HEK293 (cell line): ENCODE data around the gene QPCTL.

Experiments
- CTCF ChIA-PET: fragments of 350-600 bp; formaldehyde crosslinking; extraction: SDS; loops from one replicate; lab custom pipeline; 2021; ENCODE audit warnings: antibody characterized with exemption; lab: Yijun Ruan, JAX
- POLR2A ChIA-PET: fragments of 300-600 bp; formaldehyde crosslinking; extraction: SDS; loops from one replicate; lab custom pipeline; 2020; ENCODE audit warnings: antibody characterized with exemption, inconsistent platforms; lab: Yijun Ruan, JAX
- H3K27ac ChIP-seq: fragments of 200-500 bp; sonication (Bioruptor generic); 2 replicates; pipeline ENCODE4 v1.5.1; 2014; ENCODE audit warnings: low read depth, low read length, control low read depth, inconsistent platforms; ENCODE audit errors: extremely low read depth
- H3K36me3 ChIP-seq, 2 experiments: fragments of 200-500 bp in 1 of 2; sonication (Bioruptor generic) in 1 of 2; 1 replicate in 1 of 2; 2 replicates in 1 of 2; pipeline ENCODE4 v1.5.1; 2014 to 2017; ENCODE audit warnings: inconsistent platforms in 2 of 2, low read length in 2 of 2; ENCODE audit not compliant: control insufficient read depth in 2 of 2, insufficient read depth in 1 of 2
- H3K4me1 ChIP-seq: fragments of 200-500 bp; sonication (Bioruptor generic); 2 replicates; pipeline ENCODE4 v1.5.1; 2014; ENCODE audit warnings: mild to moderate bottlenecking, low read length, inconsistent platforms; ENCODE audit not compliant: control insufficient read depth, insufficient read depth
- H3K4me3 ChIP-seq: 2 replicates; pipeline ENCODE4 v1.5.1; 2011; ENCODE audit warnings: low read depth, mild to moderate bottlenecking, control low read depth, low read length, moderate library complexity
- H3K9me3 ChIP-seq: fragments of 200-500 bp; sonication (Bioruptor generic); 2 replicates; pipeline ENCODE4 v1.5.1; 2014; ENCODE audit warnings: low read depth, low read length, inconsistent platforms; ENCODE audit not compliant: control insufficient read depth, insufficient read depth
- BCL11B ChIP-seq: fragments of 450-650 bp; formaldehyde crosslinking; IDR thresholded peaks from 2 replicates; pipeline ENCODE4 v1.5.1; 2016; ENCODE audit warnings: low read depth, missing biosample characterization, missing genetic modification characterization
- KLF10 ChIP-seq: fragments of 450-650 bp; IDR thresholded peaks from 2 replicates; pipeline ENCODE4 v1.5.1; 2018; ENCODE audit warnings: missing biosample characterization, mild to moderate bottlenecking, missing genetic modification characterization
- KLF8 ChIP-seq: fragments of 450-650 bp; formaldehyde crosslinking; IDR thresholded peaks from 2 replicates; pipeline ENCODE4 v1.5.1; 2016; ENCODE audit warnings: missing biosample characterization, missing genetic modification characterization
- PRDM4 ChIP-seq: fragments of 450-650 bp; formaldehyde crosslinking; IDR thresholded peaks from 2 replicates; pipeline ENCODE4 v1.5.1; 2017; ENCODE audit warnings: missing biosample characterization, missing genetic modification characterization
- RBAK ChIP-seq: fragments of 450-650 bp; formaldehyde crosslinking; IDR thresholded peaks from 2 replicates; pipeline ENCODE4 v1.5.1; 2016; ENCODE audit warnings: missing biosample characterization, missing genetic modification characterization
- ZBTB17 ChIP-seq: fragments of 450-650 bp; formaldehyde crosslinking; IDR thresholded peaks from 2 replicates; pipeline ENCODE4 v1.5.1; 2016; ENCODE audit warnings: missing biosample characterization, missing genetic modification characterization
- ZIC2 ChIP-seq: fragments of 450-650 bp; formaldehyde crosslinking; IDR thresholded peaks from 2 replicates; pipeline ENCODE4 v1.5.1; 2016; ENCODE audit warnings: missing biosample characterization, missing genetic modification characterization
- ZNF140 ChIP-seq: fragments of 450-650 bp; formaldehyde crosslinking; IDR thresholded peaks from 2 replicates; pipeline ENCODE4 v1.5.1; 2016; ENCODE audit warnings: missing biosample characterization, missing genetic modification characterization
- ZNF146 ChIP-seq: fragments of 450-650 bp; formaldehyde crosslinking; IDR thresholded peaks from 2 replicates; pipeline ENCODE4 v1.5.1; 2016; ENCODE audit warnings: missing biosample characterization, missing genetic modification characterization
- ZNF302 ChIP-seq: fragments of 450-650 bp; formaldehyde crosslinking; IDR thresholded peaks from 2 replicates; pipeline ENCODE4 v1.5.1; 2016; ENCODE audit warnings: missing biosample characterization, missing genetic modification characterization, low read depth
- ZNF311 ChIP-seq: fragments of 450-650 bp; formaldehyde crosslinking; IDR thresholded peaks from 2 replicates; pipeline ENCODE4 v1.5.1; 2017; ENCODE audit warnings: missing biosample characterization, missing genetic modification characterization, borderline replicate concordance
- ZNF366 ChIP-seq: fragments of 450-650 bp; formaldehyde crosslinking; conservative IDR thresholded peaks from 2 replicates; pipeline ENCODE4 v1.5.1; 2016; ENCODE audit warnings: missing biosample characterization, missing genetic modification characterization
- ZNF473 ChIP-seq: fragments of 450-650 bp; formaldehyde crosslinking; IDR thresholded peaks from 2 replicates; pipeline ENCODE4 v1.5.1; 2017; ENCODE audit warnings: missing biosample characterization, missing genetic modification characterization
- ZNF514 ChIP-seq: fragments of 450-650 bp; formaldehyde crosslinking; IDR thresholded peaks from 2 replicates; pipeline ENCODE4 v1.5.1; 2016; ENCODE audit warnings: missing biosample characterization, missing genetic modification characterization
- ZNF529 ChIP-seq: fragments of 450-650 bp; formaldehyde crosslinking; IDR thresholded peaks from 2 replicates; pipeline ENCODE4 v1.5.1; 2017; ENCODE audit warnings: missing genetic modification characterization, missing biosample characterization; ENCODE audit not compliant: insufficient replicate concordance
- ZNF558 ChIP-seq: fragments of 450-650 bp; formaldehyde crosslinking; IDR thresholded peaks from 2 replicates; pipeline ENCODE4 v1.5.1; 2016; ENCODE audit warnings: missing biosample characterization, missing genetic modification characterization
- ZNF623 ChIP-seq: fragments of 450-650 bp; formaldehyde crosslinking; IDR thresholded peaks from 2 replicates; pipeline ENCODE4 v1.5.1; 2016; ENCODE audit warnings: missing biosample characterization, missing genetic modification characterization
- ZNF654 ChIP-seq: fragments of 450-650 bp; formaldehyde crosslinking; IDR thresholded peaks from 2 replicates; pipeline ENCODE4 v1.5.1; 2016; ENCODE audit warnings: low read depth, missing biosample characterization, missing genetic modification characterization
- ZNF747 ChIP-seq: fragments of 450-650 bp; formaldehyde crosslinking; IDR thresholded peaks from 2 replicates; pipeline ENCODE4 v1.5.1; 2016; ENCODE audit warnings: missing biosample characterization, missing genetic modification characterization
- ZSCAN4 ChIP-seq: fragments of 450-650 bp; formaldehyde crosslinking; IDR thresholded peaks from 2 replicates; pipeline ENCODE4 v1.5.1; 2017; ENCODE audit warnings: missing biosample characterization, missing genetic modification characterization
- TF ChIP-seq, protein P1 (sequence below): fragments of 450-650 bp; formaldehyde crosslinking; IDR thresholded peaks from 2 replicates; pipeline ENCODE4 v1.5.1; 2017; ENCODE audit warnings: missing biosample characterization, missing genetic modification characterization
- TF ChIP-seq, protein P2 (sequence below): fragments of 450-650 bp; formaldehyde crosslinking; IDR thresholded peaks from 2 replicates; pipeline ENCODE4 v1.5.1; 2016; ENCODE audit warnings: missing biosample characterization, missing genetic modification characterization
- TF ChIP-seq, protein P3 (sequence below): fragments of 450-650 bp; formaldehyde crosslinking; IDR thresholded peaks from 2 replicates; pipeline ENCODE4 v1.5.1; 2016; ENCODE audit warnings: missing biosample characterization, missing genetic modification characterization

The QPCTL gene

GRCh38 chr19:45643024-45643926, 49.2 kb upstream of the QPCTL start (continued):
- no peak for TF ChIP-seq ZNF514 (tag by site-specific recombination)
- TF ChIP-seq ZNF654 (tag by site-specific recombination) = peak; percentile 82
- no peak for TF ChIP-seq ZNF311 (tag by site-specific recombination)
- TF ChIP-seq ZNF140 = no peak
- peak; percentile 48 for TF ChIP-seq KLF10 (tag by site-specific recombination)
- TF ChIP-seq ZNF623 = no peak
- no peak for TF ChIP-seq ZNF146
- no peak for TF ChIP-seq ZNF473 (tag by site-specific recombination)
- no peak for TF ChIP-seq ZNF302 (tag by site-specific recombination)
- no peak for TF ChIP-seq RBAK (tag by site-specific recombination)

GRCh38 chr19:45643927-45644771, 48.3 kb upstream of the QPCTL start:
- H3K36me3 ChIP-seq = no peaks in the 10 kb centered on the region; a peak in 1 of 3 replicates
- peaks cover 8% of the 10 kb centered on the region for H3K4me1 ChIP-seq
- ChIA-PET CTCF (interaction anchor here (0.6 to 7.8 kb wide), 22 partner anchors 11 to 241 kb away, joined by 3 to 155 read pairs (median 12); partner anchors contain the start of genes GPR4, OPA3, QPCTL and SNRPD2), POLR2A (interaction anchor here (1.0 to 1.2 kb wide), 2 partner anchors 30 to 50 kb away, joined by 3 read pairs; no protein-coding TSS in a partner anchor)
- no peak overlapping the region for H3K4me3 ChIP-seq
- H3K27ac ChIP-seq = no peak overlapping the region
- no peaks in the 10 kb centered on the region for H3K9me3 ChIP-seq
- TF ChIP-seq ZNF747 (tag by site-specific recombination) (no peak), ZNF529 (tag by site-specific recombination) (no peak), ZNF654 (tag by site-specific recombination) (no peak), ZBTB17 (tag by site-specific recombination) (no peak), ZNF366 (tag by site-specific recombination) (peak; percentile 41; the same call in 1 of the 2 replicates), BCL11B (tag by site-specific recombination) (peak; percentile 33; the same call in 1 of the 2 replicates), ZNF558 (no peak), PRDM4 (tag by site-specific recombination) (no peak), KLF8 (0 out of 2 replicates have a peak, but pooled peaks have one; percentile 20), ZIC2 (tag by site-specific recombination) (no peak), ZSCAN4 (no peak)
- TF ChIP-seq, protein P1, sequence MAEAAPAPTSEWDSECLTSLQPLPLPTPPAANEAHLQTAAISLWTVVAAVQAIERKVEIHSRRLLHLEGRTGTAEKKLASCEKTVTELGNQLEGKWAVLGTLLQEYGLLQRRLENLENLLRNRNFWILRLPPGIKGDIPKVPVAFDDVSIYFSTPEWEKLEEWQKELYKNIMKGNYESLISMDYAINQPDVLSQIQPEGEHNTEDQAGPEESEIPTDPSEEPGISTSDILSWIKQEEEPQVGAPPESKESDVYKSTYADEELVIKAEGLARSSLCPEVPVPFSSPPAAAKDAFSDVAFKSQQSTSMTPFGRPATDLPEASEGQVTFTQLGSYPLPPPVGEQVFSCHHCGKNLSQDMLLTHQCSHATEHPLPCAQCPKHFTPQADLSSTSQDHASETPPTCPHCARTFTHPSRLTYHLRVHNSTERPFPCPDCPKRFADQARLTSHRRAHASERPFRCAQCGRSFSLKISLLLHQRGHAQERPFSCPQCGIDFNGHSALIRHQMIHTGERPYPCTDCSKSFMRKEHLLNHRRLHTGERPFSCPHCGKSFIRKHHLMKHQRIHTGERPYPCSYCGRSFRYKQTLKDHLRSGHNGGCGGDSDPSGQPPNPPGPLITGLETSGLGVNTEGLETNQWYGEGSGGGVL (tag by site-specific recombination) = no peak
- TF ChIP-seq, protein P2, sequence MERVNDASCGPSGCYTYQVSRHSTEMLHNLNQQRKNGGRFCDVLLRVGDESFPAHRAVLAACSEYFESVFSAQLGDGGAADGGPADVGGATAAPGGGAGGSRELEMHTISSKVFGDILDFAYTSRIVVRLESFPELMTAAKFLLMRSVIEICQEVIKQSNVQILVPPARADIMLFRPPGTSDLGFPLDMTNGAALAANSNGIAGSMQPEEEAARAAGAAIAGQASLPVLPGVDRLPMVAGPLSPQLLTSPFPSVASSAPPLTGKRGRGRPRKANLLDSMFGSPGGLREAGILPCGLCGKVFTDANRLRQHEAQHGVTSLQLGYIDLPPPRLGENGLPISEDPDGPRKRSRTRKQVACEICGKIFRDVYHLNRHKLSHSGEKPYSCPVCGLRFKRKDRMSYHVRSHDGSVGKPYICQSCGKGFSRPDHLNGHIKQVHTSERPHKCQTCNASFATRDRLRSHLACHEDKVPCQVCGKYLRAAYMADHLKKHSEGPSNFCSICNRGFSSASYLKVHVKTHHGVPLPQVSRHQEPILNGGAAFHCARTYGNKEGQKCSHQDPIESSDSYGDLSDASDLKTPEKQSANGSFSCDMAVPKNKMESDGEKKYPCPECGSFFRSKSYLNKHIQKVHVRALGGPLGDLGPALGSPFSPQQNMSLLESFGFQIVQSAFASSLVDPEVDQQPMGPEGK (tag by site-specific recombination) = peak; percentile 13; the same call in 1 of the 2 replicates
- TF ChIP-seq, protein P3, sequence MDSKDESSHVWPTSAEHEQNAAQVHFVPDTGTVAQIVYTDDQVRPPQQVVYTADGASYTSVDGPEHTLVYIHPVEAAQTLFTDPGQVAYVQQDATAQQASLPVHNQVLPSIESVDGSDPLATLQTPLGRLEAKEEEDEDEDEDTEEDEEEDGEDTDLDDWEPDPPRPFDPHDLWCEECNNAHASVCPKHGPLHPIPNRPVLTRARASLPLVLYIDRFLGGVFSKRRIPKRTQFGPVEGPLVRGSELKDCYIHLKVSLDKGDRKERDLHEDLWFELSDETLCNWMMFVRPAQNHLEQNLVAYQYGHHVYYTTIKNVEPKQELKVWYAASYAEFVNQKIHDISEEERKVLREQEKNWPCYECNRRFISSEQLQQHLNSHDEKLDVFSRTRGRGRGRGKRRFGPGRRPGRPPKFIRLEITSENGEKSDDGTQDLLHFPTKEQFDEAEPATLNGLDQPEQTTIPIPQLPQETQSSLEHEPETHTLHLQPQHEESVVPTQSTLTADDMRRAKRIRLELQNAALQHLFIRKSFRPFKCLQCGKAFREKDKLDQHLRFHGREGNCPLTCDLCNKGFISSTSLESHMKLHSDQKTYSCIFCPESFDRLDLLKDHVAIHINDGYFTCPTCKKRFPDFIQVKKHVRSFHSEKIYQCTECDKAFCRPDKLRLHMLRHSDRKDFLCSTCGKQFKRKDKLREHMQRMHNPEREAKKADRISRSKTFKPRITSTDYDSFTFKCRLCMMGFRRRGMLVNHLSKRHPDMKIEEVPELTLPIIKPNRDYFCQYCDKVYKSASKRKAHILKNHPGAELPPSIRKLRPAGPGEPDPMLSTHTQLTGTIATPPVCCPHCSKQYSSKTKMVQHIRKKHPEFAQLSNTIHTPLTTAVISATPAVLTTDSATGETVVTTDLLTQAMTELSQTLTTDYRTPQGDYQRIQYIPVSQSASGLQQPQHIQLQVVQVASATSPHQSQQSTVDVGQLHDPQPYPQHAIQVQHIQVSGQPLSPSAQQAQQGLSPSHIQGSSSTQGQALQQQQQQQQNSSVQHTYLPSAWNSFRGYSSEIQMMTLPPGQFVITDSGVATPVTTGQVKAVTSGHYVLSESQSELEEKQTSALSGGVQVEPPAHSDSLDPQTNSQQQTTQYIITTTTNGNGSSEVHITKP (tag by site-specific recombination) = peak; percentile 32; the same call in 1 of the 2 replicates
